Measurements from ENCODE around the gene THSD7B.
"Not testable (repeated sequence)": the region's sequence is repeated elsewhere in the genome, so short reads cannot be mapped to it uniquely, and the experiment has no call there.

Gene THSD7B

DNA sequence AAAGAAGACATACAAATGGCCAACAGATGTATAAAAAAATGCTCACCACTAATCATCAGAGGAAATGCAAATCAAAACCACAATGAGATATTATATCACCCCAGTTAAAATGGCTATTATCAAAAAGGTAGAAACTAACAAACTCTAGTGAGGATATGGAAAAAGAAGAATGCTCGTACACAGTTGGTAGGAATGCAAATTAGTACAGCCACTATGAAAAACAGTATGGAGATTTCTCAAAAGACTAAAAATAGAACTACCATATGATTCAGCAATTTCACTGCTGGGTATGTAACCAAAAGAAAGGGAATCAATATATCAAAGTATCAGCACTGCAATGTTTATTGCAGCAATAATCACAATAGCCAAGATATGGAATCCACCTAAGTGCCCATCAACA is 679.6 kb downstream of the THSD7B start:
- DNase-seq, result no peak

DNA sequence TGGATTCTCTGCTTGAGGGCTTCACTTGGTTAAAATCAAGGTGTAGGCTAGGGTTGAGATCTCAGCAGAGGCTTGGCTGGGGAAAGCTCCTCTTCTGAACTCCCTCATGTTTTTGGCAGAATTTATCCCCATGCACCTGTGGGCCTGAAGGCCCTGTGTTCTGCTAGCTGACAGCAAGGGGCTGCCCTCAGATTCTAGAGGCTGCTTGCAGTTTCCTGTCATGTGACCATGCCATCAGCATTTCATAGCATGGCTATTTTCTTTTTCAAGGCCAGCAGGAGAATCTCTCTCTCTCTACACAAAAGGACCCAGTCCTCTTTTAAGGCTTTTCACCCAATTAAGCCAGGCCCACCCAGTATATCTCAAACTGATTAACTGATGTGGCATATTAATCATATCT is 684.1 kb downstream of the THSD7B start:
- no peak for DNase-seq

DNA sequence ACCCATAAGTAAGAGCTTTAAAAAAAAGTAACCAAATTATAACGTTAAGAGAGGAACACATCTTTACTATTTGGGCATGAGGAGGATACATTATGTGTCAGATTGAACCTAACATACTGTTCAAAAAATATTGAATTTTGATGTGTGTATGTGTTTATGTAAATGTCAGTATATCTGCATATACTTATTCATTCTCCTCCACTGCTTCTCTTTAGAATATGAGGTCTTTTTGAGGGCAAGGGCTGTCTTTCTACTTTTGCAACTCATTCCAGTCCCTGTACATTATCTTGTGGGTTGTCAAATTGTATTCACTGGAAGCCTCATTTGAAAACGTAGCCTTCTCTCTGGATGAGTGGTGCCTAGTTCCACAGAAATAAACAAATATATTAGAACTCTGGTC is 689.5 kb downstream of the THSD7B start:
- DNase-seq, result no peak

DNA sequence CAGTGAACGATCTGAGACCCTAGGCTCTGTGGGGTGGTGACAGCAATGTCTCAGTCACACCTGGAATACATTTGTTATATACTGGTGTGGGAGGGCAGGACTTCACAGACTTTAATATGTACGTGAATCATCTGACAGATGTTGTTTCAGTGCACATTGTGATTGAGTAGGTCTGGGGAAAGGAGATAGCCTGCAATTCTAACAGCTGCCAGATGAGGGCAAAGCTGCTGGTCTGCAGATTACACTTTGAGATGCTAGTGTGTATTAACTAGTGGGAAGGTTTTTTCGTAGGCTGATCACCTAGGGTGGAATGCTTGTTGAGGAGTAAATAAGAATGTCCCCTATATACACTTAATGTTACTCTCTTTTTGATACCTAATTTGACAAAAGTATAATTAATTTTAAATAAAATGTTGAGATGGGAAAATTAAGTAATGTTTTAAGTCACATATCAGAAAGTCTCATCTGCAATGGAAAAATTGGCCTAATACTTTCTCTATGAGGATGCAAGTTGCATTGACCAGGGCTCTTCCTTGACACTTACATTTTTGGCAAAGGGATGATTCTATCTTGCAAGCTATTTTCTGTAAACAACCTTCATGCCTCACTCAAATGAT is 702.0 kb downstream of the THSD7B start:
- no peak for DNase-seq

DNA sequence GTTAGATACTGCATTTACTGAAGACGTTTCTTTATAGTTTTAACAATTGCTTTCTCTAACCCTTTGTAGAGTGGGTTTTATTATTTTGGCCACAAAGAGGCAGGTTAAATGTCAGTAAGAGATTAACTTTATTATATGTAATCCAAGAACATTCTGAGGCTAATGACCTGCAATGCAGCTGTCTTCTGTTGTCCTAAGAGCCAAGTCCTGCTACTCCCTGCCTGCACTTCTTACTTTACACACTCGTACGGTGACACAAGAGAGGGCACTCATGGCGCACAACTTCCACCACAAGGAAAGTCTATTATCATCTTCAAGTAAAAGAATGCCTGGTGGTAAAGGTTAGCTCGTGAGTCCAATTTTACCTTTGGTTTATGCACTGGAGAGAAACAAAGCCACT is 727.9 kb downstream of the THSD7B start:
- DNase-seq, result no peak

DNA sequence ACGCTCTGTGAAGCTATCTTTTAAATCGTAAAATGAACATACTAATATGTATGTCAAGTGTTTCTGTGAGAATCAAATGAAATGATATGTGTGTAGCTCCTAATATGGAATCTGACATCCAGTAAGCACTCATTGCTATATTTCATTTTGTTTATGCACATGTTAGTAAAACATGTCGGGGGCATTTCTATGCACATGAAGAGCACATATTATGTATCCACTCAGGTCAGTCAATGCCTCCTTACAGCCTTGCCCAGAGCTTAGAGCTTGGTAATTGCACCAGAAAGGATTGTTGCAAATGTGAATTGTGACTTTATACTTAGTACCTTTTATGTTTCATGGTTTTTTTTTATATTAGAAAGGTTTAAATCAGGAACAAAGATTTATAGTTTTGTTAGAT is 735.3 kb downstream of the THSD7B start:
- DNase-seq, result no peak

DNA sequence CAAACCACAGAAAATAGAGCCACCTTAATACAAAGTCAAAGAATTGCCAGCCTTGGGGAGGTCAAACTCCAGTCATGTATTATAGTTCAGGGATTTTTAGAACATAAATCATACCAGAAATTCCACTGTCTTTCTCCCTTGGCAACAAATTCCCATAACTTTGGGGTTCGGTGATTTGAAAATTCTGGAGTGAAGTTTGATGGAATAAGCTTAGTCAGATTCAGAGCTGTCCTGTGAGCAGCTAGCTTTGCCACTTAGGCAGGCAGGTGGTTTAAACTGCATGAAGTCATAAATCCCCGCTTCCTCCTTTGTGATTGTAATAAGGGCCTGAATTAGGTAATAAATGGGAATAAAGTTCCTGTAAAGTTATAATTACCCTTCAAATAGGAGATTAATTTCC is 741.9 kb downstream of the THSD7B start:
- no peak for DNase-seq

DNA sequence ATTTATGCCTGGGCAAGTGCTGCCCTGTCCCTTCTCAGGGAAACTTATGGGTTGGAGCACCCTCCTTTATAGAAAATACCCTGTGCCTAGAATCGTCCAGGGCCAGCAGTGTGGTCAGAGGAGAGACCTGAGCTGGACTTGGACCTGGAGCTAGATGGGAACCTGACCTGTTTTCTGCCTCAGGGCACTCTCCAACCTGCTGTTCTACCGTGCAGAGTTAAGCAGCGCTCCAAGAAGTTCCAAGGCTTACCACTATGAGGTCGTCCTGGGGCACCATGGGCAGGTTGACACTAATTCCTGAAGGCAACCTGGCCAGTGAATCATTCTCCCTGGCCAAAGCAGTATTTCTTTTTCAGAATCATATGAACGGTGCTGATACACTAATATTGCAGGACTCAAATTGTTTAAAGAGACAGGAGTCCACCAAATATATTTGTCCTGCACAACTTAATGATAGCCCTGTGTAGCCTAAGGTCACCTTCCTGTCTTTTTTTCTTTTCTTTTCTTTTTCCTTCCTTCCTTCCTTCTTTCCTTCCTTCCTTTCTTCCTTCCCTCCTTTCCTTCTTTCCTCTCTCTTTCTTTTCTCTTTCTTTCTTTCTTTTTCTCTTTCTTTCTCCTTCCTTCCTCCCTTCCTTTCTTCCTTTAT is 743.5 kb downstream of the THSD7B start:
- DNase-seq, result no peak

DNA sequence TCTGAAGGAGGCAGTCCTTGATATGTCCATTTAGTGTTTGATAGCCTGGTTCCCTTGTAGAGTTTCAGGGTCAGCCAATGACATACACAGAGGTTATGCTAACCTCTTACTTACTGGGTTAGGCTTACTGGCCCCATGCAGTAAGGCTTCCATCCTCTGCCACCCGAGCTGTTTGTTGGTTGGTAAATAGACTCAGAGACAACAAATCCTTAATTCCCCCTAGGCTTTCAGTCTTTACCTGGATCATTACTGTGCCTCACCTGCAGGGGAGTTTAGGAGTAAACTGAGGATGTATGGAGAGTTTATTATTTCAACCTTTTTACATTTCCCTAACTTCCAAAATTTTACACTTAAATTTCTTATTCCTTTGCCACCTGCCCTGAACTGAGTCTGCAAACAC is 746.2 kb downstream of the THSD7B start:
- no peak for DNase-seq

DNA sequence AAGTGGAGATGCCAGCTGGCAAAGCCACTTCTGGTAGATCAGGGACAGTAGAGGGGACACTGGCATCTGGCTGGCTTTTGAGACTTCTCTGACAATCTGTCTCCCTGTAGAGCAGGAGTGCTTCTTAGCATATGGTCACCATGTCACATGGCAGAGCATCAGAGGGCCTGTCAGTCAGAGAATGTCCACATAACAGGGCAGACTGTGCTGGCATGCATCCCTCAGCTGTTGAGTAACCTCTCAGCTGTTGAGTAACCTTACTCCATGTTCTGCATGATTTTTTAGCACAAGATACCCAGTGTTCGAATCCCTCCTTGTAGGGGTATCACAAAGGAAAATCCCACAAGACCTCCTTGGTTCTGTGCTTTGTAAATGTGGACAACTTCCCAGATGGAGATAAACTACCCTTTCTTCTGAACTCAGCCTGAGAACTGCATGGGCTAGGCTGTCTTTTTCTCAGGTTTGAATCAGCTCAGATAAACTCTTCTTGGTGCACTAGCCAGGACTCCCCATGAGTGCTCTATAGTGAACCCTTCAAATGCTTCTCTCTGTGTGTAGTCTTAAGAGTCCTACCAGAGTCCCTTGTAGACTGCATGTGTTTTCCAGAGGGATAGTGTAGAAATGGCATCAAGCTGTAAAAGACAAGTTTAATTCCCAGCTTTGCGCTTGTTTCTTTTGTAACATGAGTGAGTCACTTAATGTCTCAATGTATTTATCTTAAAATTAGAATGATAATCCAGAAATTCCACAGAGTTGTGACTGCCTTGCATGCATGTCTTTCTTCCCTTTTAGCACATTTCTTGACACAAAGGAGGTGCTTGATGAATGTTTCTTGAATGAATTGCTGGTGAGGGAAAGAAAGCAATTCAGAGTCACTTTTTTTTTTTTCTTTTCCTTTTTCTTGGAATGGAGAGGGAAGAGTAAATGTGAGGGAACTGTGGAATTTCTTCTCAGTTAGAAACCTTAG is 756.6 kb downstream of the THSD7B start:
- DNase-seq, result no peak

DNA sequence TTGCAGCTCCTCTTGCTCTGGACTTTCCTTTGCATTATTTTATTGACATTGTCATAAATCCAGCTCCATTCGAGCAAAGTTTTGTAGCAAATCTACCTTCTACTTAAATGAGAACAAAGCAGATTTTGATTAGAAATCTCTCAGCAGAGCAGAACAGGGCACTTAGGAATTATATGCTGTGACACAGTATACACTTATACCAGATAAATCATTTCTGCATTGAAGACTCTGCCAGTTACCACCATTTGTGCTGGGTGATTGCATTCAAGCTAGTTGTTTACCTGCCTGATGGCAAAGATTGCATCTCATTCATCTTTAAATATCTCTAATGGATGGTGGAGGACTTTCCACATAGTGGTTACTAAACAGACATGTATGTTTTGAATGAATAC is 757.3 kb downstream of the THSD7B start:
- no peak for DNase-seq

DNA sequence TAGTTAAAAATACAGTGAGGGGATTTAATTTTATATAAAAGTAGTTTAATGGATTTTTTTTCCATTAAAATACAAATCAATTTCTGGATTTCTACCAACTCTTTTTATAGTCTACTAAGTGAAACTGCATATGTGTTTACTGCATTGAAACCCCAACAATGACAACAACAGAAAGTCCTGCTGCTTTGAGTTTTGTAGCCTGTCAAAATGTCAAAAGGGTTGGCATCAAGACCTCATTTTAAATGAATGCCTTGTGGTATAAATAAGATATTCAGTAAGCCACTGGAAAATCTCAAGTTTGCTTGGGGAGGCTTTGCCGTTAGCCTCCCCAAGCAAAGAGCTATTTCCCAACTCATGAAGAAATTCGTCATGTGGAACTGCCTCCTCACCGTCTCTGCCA is 758.6 kb downstream of the THSD7B start:
- no peak for DNase-seq

DNA sequence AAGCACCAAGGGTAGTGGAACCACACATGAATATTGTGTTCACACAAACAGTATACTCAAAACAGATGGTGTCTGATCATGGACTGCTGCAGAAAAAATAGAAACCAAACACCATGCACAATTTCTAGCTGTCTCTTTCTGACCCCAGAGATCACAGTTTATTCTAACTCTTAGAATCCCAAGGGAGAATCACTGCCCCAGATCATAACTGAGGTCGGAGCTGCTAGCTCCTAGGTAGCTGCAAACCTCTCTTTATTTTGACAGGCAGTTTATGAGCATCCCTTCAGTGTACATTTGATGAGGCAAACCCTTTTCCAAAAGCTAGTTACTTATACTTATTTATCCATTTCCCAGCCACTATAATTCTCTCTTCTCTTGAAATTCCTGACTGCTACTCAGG is 759.8 kb downstream of the THSD7B start:
- DNase-seq, result no peak

DNA sequence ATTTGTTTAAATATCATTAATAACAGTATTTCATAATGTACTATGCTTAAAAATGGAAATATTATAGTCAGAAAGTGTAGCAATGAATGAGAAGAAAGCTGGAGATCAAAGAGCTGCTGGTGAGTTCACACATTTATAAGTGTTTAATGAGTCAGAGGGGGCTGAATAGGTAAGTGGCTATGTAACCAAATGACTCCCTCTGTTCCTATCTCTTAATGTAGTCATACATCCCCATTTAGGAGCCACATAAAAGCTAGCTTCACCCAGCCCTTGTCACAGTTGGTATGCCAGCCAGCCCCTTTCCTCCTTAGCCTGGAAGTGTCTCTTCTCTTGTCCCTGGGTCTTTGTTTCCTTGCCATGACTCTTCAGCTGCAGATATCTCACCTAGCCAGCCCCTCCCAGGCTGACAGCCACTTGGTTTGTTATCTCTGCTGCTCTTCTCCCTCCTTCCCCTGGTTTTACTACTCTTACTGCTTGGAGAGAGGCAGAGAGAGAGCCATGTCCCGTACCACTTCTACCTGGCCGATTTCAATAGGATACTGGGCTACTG is 760.4 kb downstream of the THSD7B start:
- no peak for DNase-seq

DNA sequence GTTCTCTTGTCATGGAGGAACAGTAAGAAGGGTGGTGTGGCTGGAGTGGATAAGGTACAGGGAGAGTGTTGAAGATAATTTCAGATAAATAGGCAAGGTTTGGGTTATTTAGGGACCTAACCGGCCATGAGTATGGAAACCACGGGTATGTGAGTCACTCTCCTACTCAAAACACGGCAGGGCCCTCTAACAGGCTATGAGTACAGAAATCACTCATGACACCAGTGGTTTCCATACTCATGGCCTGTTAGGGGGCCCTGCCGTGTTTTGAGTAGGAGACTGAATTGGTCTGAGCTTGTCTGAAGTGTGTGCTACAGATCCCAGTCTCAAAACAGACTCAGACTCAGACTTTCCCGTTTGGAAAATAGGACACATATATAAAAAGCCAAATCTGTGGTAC is 770.6 kb downstream of the THSD7B start:
- DNase-seq, result no peak

DNA sequence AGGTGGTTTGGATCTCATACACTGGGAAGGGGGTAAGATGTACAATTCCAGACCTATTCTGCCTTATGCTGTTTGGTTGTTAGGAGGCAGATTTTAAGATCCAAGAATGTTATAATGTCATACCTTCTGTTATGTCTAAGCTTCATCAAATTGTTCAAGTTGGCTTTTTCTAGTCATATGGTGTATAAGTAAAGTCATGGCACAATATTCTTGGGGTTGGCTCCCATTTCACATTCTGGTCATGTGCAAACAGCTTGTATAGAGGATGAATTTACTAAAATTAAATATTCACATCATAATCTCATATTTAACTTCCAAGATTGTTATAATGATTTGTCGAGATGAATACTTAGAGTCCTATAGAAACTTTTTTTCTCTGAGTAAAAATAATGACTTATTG is 774.0 kb downstream of the THSD7B start:
- DNase-seq, result no peak

DNA sequence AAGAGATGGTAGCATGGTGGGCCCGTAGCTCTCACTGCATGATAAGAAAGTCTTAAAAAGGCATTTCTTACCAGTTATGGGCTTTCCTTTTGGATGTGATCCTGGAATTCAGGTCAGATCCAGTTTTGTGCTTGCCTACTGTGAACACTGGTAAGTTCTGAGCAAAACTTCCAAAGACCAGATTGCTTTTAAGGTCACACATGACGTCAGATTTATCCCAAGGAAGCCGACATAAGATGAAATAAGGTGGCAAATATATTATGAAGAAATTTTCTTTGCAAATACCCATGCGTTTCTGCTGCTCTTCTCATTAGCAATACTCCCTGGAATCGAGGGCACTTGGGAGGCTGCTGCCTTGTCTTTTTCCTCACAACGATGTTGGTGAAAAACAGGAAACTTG is 782.5 kb downstream of the THSD7B start:
- no peak for DNase-seq

DNA sequence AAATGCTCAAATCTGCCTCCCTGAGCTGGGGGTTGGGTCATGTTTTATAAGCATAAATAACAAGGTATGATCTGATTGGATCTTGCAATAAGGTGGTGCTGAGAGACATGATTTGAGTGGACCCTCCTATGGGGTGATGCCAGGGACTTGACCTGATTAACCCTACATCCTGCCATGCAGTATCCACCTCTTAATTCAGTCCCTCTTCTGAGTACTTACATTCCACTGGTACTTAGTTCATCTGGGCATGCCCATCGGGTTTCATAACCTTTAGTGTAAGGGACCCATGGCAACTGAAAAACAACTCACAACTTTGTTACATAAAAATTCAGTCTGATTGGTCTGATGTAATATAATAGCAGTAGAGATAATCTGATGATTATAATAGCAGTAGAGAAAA is 801.0 kb downstream of the THSD7B start:
- DNase-seq, result no peak

DNA sequence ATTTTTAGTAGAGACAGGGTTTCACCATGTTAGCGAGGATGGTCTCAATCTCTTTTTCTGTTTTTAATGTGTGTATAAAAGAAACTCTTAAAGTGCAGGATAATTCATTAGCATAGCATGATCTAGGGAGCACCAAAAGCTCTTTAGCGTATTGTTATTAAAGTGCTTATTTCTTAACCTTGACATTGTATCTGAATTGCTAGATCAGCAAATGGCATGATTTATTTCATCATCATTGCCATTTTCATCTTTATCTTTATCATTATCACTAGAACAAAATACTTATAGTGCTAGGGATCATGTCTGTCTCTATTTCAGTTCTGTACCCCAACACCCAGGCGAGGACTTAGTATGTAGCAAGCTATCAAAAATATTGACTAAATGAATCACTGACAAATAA is 805.1 kb downstream of the THSD7B start:
- no peak for DNase-seq

DNA sequence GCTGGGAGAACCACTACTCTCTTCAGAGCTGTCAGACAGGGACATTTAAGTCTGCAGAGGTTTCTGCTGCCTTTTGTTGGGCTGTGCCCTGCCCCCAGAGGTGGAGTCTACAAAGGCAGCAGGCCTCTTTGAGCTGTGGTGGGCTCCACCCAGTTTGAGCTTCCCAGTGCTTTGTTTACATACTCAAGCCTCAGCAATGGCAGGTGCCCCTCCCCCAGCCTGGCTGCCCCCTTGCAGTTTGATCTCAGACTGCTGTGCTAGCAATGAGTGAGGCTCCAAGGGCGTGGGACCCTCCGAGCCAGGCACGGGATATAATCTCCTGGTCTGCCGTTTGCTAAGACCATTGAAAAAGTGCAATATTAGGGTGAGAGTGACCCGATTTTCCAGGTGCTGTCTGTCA is 822.5 kb downstream of the THSD7B start:
- DNase-seq, result not testable (repeated sequence)

DNA sequence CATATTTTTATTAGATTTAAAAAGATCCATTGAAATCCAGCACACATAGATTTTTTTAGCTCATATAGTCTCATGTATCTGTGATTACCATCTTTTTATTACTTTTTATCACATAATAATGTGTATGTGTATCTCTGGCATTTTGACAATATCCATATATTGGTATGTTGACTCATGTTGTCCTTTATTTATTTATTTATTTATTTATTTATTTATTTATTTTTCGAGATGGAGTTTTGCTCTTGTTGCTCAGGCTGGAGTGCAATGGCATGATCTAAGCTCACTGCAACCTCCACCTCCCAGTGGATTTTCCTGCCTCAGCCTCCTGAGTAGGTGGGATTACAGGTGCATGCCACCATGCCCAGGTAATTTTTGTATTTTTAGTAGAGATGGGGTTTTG is 823.2 kb downstream of the THSD7B start:
- DNase-seq, result not testable (repeated sequence)

DNA sequence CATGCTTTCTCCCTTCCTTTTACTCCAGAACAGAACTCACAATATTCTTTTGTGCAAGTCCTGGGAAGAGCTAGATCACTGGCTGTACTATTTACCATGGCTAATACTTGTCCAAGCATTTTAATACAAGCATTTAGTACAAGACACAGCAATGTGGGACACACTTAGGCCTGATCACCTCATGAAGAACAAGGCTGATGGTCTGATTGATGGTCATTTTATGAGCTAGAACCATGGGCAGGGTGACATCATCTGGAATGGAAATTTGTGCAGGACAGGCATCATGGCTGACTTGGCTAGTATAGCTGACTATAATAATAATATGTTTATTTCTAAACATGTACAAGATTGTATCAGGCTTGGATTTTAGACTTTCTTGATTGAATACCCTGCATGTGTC is 824.8 kb downstream of the THSD7B start:
- DNase-seq, result no peak

DNA sequence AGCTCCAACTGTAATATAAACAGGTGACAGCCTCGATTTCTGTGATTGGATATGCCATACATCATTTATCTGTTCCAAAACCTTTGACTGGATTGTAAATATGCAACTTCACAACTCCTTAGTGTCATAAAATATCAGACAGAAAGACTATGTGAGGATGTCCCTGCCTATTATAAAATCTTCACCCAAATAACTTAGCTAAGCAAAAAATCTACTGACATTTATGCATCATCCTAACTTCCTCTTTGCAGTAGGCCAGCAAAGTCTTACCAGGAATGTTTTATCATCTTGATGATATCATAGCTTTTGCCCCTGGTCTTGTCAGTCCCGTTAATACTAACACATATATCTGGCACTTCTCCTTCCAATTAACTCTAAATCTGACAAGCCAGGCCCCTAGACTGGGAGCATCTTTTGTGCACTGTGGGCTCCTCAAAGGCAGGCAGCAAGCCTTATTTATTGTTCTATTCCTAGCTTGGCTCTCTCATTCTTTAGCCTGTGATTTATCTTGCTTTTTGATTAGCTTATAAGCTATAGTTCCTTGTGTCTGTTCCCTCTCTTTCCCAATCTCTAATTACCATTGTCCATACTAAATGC is 842.5 kb downstream of the THSD7B start:
- no peak for DNase-seq
